GM21528 (cell line): ENCODE measurements around the gene ZNF821.
"Not testable (repeated sequence)": the region's sequence is repeated elsewhere in the genome, so short reads cannot be mapped to it uniquely, and the experiment has no call there.

Source experiments
- ATAC-seq: cut with Tn5 transposase; IDR thresholded peaks from one replicate; pipeline ENCODE4 v1.9.1; 2021; ENCODE audit warnings: mild to moderate bottlenecking, moderate library complexity; ENCODE audit not compliant: unreplicated experiment, low FRiP score

Gene ZNF821, protein sequence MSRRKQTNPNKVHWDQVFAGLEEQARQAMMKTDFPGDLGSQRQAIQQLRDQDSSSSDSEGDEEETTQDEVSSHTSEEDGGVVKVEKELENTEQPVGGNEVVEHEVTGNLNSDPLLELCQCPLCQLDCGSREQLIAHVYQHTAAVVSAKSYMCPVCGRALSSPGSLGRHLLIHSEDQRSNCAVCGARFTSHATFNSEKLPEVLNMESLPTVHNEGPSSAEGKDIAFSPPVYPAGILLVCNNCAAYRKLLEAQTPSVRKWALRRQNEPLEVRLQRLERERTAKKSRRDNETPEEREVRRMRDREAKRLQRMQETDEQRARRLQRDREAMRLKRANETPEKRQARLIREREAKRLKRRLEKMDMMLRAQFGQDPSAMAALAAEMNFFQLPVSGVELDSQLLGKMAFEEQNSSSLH

DNA sequence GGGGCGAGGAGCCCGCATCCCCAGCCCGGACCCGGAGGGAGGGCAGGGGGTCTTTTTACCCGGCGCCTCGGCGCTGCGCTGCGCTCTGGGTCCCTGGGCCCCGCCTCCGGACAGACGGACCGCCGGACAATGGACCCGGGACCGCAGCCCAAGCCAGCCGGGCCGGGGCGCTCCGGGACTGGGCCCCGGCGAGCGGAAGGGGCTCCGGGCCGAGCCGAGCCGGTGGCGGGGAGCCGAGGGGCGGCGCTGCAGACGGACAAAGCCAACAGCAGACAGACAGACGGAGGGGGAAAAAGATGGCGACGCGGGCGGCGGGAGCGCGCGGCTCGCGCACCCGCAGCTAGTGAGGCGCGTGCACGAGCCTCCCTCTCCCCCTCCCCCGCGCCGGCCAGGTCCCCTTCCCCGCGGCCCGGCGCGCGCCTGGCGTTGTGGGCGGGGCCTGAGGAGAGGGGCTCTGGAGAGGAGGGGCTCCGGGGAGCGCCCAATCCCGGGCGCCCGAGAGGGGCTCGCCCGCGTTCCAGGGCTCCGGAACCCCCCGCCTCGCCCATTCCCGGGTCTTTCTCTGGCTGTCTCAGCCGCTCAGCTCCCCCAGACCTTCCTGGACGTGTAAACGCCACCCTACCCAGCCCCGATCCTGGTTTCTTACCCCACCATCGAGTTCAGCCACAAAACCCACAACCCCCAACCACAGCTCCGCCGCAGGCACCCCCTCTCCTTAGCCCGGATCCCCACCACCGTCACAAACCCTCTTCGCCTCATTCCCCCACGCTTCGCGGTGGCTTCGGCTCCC lies at the start of gene ZNF821:
TSS of gene ZNF821 (minus strand) at position 334 of the 790 bp plus-strand sequence. CDS start 4,236 bp downstream, outside the sequence.
- peak; percentile 59 for ATAC-seq

DNA sequence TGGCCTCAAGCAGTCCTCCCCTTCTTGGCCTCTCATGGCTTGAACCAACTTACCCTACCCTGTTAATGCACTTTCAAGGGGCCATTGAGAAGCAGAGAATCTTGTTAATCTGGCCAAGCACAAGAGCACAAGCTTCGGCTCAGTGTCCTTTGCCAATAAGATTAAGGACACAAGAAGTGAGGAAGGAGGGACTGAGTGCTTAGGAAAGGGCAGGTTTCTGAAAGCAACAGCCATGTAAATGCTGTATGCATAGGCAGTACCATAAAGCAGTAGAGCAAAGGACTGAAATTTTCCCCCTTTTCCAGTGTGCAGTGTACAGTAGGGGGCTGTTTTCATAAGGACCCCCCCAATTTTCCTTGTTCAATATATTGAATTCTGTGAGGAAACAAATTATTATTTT lies 49.0 kb upstream of the ZNF821 start:
- ATAC-seq, result no peak

DNA sequence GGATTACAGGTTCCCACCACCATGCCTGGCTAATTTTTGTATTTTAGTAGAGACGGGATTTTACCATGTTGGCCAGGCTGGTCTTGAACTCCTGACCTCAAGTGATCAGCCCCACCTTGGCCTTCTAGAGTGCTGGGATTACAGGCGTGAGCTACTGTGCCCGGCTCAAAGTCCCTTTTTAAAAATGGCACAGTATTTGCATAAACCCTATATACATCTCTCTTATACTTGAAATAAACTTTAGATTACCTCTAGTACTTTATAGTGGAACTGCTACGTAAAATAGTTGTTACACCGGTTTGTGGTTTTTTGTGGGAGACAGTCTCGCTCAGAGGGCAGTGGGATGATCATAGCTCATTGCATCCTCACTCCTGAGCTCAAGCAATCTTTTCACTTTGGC lies 47.6 kb upstream of the ZNF821 start:
- ATAC-seq, result no peak

DNA sequence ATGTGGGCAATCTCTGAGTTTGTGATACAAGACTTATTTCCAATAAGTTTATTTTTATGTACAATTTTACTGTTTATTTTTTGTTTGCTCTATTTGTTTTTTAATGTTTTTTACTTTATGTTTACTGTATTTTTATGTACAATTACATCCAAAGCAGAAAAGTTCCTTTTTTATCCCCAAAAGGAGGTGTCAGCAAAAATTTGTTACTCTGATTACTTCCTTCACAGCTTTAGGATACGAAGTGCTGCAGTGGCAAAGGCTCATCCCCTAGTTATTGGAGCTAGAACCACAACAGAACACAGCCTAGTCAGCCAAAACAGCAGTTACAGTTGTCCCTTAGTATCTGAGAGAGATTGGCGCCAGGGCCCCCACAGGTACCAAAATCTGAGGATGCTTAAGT lies 47.0 kb upstream of the ZNF821 start:
- no peak for ATAC-seq

DNA sequence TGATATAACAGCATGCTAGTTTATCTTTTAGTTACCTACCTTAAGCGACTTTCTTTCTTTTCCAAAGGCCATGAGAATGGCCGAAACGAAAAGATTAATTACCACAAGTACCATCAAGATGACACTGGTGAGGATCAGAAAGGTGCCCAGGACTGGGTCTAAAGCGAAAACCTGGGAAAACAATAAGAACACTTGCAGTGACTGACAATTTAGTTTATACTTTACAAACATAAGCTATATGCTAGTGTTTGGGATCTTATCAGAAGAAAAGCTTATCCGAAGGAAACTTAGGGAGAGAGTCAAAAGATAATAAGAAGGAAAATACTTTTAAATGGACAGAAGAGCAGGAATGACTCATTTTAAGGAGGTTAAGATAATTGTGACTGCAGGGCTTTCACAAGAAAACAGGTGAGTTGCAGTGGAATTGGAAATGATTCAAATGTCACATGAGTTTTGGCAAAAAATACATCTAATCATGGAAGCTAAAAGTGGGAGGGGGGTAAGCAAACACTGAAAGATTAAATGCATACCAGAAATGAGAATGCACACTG lies 46.1 kb upstream of the ZNF821 start:
- ATAC-seq, result no peak

DNA sequence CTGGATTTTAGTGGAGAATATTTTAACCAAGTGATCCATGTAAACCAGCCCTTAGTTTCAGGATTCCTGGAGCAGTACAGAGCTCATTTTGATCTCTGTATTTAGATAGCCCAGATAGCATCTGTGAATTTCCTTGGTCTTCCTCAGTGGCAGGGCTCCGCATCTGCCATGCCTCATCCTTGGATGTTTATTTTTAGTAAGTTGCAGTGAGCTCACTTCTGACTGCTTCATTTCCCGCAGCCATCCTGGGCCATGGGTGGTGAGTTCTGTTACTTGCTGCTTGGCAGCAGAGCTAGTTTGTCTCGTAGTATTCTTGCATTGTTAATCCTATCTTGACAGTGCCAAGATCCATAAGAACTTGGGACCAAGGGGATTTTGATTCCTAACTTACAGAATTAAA lies 45.1 kb upstream of the ZNF821 start:
- no peak for ATAC-seq

DNA sequence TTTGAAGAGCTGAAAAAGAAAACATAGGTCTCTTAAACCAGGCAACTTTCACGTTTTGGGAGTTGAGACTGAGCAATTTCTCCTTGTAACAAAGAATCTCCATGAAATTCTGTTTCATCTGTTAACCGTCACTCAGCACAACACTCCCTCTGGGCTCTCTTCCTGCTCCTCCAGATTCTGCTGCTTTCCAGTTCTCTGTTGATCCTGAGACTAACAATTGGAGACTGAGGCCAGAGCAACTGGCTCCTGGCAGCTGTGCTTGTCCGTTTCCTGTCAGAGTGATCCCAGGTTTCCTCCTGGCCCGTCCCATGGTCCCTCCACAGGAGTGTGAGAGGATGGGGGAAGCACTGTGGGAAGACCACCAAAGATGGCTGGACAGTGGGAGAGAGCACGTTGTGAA lies 43.8 kb upstream of the ZNF821 start:
- no peak for ATAC-seq

DNA sequence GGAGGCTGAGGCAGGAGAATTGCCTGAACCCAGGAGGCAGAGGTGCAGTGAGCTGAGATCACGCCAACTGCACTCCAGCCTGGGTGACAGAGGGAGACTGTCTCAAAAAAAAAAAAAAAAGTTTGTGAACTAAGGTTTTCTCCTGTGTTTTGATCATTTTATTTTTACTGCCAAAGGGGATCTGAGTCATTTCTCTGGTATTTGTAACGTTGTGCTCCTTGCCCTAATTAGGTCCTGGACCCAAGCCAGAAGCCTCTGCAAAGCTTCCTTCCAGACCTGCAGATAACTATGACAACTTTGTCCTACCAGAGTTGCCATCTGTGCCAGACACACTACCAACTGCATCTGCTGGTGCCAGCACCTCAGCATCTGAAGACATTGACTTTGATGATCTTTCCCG lies 43.4 kb upstream of the ZNF821 start:
- ATAC-seq, result no peak

DNA sequence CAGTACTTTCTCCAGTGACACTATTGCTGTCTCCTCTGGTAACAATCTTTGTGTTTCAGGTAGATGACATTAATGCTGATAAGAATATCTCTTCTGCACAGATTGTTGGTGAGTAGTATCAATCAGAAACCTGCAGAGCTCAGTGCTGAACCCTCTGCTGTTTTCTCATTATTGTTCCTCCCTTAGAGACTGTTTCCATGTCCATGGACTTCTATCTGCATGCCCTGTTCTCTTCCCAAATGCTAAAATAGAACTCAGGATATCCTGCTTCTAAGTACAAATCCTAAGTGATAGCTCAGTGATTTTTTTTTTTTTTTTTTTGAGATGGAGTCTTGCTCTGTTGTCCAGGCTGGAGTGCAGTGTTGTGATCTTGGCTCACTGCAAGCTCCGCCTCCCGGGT lies 40.7 kb upstream of the ZNF821 start:
- ATAC-seq, result no peak

DNA sequence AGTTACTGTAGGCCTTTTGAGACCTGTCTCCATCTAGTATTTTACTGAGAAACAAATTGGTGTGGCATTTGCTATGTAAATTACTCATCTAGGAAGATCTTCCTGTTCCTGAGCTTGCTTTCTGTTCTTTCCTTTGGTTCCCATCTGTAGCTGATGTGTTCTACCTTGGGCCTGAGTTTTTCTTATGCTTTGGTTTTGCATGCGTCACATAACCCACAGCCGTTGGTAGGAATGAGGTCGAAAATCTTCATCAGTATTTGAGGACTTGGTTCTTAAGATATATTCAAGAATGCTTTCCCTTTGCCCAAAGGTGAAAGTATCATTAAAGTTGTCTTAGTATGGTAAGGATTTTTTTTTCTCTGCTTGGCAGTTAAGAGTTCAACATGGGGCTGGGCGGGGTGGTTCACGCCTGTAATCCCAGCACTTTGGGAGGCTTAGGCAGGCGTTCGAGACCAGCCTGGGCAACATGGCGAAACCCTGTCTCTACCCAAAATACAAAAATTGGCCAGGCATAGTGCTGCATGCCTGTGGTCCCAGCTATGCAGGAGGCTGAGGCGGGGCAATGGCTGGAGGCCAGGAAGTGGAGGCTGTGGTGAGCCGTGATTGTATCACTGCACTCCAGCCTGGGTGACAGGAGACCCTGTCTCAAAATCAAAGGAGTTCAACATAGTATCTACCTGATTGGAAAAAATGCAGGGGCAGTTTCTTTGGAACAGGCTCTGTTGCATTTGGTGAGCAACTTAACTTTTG lies 40.1 kb upstream of the ZNF821 start:
- no peak for ATAC-seq

DNA sequence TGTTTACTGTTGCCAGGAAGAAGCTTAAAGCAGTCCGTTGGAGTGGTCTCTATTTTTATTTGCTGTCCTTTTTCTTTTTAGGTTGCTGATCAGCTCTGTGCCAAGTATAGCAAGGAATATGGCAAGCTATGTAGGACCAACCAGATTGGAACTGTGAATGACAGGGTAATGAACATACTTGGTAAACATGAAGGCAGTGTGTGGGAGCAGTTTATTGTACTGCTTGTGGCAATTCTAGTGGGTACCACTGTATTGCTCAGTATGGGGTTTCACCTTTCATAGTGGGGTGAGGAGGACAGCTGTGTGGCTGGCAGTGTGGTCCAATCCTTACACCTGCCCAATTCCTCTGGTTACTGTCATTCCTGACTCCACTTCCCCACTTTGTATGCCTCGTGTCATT lies 36.7 kb upstream of the ZNF821 start:
- ATAC-seq, result no peak

DNA sequence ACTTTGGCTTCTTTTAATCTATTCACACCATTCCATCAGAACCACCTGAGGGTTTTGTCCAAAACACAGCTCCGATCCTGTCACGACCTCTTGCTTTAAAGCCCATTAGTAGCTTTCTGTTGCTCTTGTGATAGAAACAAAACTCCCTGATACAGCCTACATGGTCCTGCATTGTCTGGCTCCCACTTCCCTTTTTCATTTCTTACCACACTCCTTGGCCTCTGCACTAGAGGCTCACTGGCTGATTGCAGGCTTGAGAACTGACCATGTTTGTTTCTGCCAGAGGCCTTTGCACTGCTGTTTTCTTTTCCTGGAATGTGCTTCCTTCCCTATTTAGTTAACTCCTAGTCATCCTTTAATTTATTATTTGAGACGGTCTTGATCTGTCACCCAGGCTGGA lies 35.1 kb upstream of the ZNF821 start:
- peak; percentile 75 for ATAC-seq

DNA sequence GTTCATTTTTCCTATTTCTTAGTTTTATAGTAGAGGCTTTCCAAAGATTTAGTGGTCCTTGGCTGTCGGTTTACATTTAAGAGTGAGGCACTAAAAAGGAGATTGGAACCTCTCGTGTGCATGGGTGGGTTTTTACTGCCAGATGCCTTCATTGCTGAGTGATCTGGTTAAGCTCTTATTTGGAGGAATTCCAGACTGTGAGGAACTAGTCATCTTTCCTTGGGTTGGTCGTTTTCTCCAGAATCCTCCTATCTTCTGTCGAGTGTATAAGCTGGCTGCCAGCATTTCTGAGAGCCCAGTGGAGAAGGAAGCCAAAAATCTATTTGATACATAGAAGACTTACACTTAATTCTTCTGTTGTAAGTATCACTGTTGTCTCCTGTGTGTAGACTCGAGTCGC lies 33.9 kb upstream of the ZNF821 start:
- no peak for ATAC-seq

DNA sequence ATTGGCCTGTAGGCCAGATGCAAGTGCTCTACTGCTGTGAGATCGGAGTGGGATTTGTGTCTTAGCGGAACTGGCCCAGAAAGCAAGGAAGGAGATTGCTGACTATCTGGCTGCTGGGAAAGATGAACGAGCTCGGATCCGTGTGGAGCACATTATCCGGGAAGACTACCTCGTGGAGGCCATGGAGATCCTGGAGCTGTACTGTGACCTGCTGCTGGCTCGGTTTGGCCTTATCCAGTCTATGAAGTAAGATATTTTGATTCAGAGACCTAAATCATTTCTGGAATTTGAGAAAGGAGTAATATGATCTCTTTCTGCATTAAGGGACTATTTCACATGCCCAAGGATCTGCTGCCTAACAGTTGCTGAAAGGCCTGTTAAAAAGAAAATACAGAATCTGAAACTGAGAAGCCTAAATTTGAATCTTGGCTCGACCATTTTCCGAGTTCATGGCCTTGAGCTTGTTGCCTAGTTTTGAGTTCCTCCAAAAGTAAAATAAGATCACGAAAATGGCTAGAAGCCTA lies 32.5 kb upstream of the ZNF821 start:
- no peak for ATAC-seq

DNA sequence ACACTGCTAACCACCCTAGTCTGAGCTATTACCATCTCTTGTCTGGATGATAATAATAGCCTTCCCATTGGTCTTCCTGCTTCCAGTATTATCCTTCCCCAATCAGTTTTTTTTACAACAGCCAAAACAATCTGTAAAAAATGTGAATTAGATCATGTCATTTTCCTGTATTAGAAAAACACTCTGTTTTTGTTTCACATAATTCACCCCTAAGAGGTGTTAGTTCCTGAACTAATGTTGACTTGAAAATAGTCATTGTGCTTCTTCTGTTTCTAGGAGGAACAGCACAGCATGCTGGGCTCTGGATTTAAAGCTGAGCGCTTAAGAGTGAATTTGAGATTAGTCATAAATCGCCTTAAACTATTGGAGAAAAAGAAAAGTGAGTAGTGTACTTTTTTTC lies 31.4 kb upstream of the ZNF821 start:
- no peak for ATAC-seq

DNA sequence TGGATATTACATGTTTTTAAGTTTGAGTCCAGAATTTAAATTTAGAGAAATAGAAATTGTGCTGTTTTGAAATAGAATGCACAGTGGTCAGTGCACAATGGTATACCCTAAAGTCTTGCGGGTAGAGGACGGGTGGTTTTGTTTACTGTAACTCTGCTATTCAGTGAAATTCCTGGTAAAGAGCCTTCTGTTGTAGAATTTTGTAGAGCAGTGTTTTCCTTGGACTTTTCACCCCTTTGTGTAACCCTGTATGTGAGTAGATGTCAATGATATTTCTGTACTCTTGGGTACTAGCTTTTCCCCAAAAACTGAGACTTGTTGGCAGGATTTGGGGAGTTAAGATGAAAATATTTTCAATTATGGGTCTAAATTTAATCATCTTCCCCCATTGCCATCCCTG lies 30.8 kb upstream of the ZNF821 start:
- no peak for ATAC-seq

DNA sequence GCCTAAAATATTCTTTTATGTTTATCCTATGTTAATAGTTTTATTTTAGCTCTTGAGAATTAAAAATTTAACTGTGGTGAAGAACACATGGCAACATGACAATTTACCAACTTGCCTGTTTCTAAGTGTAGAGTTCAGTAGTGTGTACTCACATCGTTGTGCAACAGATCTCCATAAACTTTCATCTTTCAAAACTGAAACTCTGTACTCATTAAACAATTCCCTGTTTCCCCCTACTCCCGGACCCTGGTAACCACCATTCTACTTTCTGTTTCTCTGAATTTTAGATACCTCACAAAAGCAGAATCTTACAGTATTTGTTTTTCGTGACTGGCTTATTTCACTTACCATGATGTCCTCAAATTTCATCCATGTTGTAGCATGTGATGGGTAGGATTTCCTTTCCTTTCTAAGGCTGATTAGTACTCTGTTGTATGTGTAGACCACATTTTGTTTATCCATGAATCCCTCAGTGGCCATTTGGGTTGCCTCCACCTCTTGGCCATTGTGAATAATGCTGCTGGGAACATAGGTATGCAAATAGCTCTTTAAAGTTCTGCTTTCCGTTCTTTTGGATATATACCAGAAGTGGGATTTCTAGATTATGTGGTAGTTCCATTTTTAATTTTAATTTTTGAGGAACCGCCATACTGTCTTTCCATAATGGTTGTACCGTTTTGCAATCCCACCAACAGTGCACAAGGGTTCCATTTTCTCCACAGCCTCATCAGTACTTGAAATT lies 28.7 kb upstream of the ZNF821 start:
- ATAC-seq, result no peak

DNA sequence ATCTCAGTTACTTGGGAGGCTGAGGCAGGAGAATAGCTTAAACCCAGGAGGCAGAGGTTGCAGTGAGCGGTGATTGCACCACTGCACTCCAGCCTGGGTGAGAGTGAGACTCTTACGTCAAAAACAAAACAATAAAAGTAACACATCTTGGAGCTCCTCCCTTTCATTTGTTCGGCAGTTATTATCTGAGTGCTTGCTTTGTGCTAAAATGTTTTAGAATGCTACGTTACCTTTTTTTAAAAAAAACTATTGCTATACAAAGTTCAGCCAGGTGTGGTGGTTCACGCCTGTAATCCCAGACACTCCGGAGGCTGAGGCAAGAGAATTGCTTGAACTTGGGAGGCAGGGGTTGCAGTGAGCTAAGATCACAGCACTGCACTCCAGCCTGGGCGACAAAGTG lies 27.1 kb upstream of the ZNF821 start:
- ATAC-seq, result no peak

DNA sequence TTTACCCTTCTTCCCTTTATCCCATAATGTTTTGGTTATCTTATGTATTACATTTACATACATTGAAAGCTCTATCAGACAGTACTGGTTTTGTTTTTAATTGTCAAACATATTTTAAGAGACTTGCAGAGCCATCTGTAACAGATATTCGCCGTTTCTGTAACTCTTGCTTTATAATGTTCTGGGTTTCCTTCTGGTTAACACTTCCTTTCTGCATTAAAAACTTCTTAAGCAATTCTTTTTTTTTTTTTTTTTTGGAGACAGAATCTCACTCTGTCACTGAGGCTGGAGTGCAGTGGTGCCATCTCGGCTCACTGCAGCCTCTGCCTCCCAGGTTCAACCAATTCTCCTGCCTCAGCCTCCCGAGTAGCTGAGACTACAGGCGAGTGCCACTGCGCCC lies 21.8 kb upstream of the ZNF821 start:
- not testable (repeated sequence) for ATAC-seq

DNA sequence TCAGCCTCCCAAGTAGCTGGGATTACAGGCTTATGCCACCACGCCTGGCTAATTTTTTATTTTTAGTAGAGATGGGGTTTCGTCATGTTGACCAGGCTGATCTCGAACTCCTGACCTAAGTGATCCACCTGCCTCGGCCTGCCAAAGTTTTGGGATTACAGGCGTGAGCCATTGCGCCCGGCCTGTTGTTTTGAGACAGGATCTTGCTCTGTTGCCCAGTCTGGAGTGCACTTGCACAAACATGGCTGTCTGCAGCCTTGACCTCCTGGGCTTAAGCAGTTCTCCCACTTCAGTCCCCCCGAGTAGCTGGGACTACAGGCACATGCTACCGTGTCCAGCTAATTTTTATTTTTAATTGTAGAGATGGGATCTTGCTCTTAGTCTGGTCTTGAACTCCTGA lies 20.3 kb upstream of the ZNF821 start:
- no peak for ATAC-seq
